ENCODE measurements around the gene IL12RB1.

GRCh38 chr19:18010149-18010548 is 76.6 kb downstream of the IL12RB1 start:
- TF ChIP-seq POLR2A (IDR thresholded peaks at IDR 0.05) = no peak
- TF ChIP-seq, protein P1, sequence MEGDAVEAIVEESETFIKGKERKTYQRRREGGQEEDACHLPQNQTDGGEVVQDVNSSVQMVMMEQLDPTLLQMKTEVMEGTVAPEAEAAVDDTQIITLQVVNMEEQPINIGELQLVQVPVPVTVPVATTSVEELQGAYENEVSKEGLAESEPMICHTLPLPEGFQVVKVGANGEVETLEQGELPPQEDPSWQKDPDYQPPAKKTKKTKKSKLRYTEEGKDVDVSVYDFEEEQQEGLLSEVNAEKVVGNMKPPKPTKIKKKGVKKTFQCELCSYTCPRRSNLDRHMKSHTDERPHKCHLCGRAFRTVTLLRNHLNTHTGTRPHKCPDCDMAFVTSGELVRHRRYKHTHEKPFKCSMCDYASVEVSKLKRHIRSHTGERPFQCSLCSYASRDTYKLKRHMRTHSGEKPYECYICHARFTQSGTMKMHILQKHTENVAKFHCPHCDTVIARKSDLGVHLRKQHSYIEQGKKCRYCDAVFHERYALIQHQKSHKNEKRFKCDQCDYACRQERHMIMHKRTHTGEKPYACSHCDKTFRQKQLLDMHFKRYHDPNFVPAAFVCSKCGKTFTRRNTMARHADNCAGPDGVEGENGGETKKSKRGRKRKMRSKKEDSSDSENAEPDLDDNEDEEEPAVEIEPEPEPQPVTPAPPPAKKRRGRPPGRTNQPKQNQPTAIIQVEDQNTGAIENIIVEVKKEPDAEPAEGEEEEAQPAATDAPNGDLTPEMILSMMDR (IDR thresholded peaks at IDR 0.05) = no peak

Measured in thyroid gland (tissue), 4 donors.